H1 (cell line): ENCODE results near the gene CAMTA1.

Source experiments
- EP300 ChIP-seq, 2 experiments: IDR thresholded peaks; 1 replicate in 1 of 2; 2 replicates in 1 of 2; pipeline ENCODE4 v1.6.1; 2011 to 2012; ENCODE audit warnings: low read depth in 2 of 2, low read length in 2 of 2, mild to moderate bottlenecking in 2 of 2, borderline replicate concordance in 1 of 2, inconsistent platforms in 1 of 2, moderate library complexity in 1 of 2
- KDM5A ChIP-seq: fragments of 200-600 bp; IDR thresholded peaks from 2 replicates; pipeline ENCODE4 v1.7.1; 2012; ENCODE audit warnings: mild to moderate bottlenecking, low read length, inconsistent platforms, mixed read lengths
- POLR2AphosphoS5 ChIP-seq: IDR thresholded peaks from 2 replicates; pipeline ENCODE4 v1.6.1; 2011; ENCODE audit warnings: low read depth, low read length
- SIN3A ChIP-seq, 2 experiments: IDR thresholded peaks in 1 of 2; conservative IDR thresholded peaks in 1 of 2; 2 replicates each; pipeline ENCODE4 v1.6.1; 2011 to 2012; ENCODE audit warnings: low read length in 2 of 2, improper control_type of control experiment in 1 of 2, low read depth in 1 of 2, mild to moderate bottlenecking in 1 of 2
- TCF12 ChIP-seq: IDR thresholded peaks from 2 replicates; pipeline ENCODE4 v1.6.1; 2011; ENCODE audit warnings: low read depth, mild to moderate bottlenecking, low read length
- TF ChIP-seq, protein P1 (sequence below), 3 experiments: IDR thresholded peaks; 1 replicate in 2 of 3; 2 replicates in 1 of 3; pipeline versions ENCODE4 v1.5.1 to v1.6.1; 2011; ENCODE audit warnings: low read length in 3 of 3, mild to moderate bottlenecking in 3 of 3, inconsistent platforms in 2 of 3, low read depth in 1 of 3, moderate library complexity in 1 of 3; ENCODE audit not compliant: insufficient read depth in 1 of 3; ENCODE audit errors: control extremely low read depth in 1 of 3

DNA sequence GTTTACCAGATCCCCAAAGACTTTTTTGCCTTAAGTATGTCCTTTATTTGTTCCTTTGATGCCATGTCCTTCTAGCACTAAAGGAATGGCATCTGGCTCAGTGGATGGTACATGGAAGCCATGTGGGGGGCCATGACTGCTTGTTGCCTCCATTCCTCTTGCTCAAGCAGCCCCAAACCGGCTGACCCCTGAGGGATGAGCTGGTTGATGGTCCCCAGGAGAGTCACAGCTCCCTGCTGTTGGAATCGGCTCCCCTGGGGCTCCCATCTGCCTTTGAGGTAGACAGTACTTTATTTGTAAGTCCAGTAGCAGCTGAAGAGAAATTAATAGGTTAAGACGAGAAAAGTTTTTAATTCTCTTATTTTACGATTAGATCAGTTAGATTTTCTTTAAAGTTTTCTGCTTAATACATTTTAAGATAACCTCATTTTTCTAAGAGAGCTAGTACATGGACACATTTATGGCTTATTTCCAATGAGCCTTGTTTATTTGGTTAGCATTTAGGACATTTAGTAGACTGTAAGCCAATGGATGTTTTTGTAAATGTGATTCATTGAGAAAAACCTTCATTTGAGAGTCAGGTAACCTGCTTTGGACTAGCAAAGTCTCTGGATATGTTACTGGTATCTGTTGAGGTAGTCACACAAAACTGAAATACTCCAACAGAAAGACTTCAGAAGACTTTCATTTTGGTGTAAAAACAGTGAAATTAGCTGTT is 88.2 kb downstream of the CAMTA1 start:
- TF ChIP-seq, protein P1, sequence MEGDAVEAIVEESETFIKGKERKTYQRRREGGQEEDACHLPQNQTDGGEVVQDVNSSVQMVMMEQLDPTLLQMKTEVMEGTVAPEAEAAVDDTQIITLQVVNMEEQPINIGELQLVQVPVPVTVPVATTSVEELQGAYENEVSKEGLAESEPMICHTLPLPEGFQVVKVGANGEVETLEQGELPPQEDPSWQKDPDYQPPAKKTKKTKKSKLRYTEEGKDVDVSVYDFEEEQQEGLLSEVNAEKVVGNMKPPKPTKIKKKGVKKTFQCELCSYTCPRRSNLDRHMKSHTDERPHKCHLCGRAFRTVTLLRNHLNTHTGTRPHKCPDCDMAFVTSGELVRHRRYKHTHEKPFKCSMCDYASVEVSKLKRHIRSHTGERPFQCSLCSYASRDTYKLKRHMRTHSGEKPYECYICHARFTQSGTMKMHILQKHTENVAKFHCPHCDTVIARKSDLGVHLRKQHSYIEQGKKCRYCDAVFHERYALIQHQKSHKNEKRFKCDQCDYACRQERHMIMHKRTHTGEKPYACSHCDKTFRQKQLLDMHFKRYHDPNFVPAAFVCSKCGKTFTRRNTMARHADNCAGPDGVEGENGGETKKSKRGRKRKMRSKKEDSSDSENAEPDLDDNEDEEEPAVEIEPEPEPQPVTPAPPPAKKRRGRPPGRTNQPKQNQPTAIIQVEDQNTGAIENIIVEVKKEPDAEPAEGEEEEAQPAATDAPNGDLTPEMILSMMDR (IDR thresholded peaks at IDR 0.05; ENCODE audit: control extremely low read depth in 1 of 3, insufficient read depth in 1 of 3, low read depth in 1 of 3, low read length in 3 of 3): no peak
- TF ChIP-seq TCF12 (no peak), POLR2AphosphoS5 (no peak), SIN3A (conservative IDR thresholded peaks at IDR 0.05 in 1 of 2, IDR thresholded peaks at IDR 0.05 in 1 of 2; ENCODE audit: low read depth in 1 of 2, low read length in 2 of 2) (no peak), EP300 (IDR thresholded peaks at IDR 0.05; ENCODE audit: borderline replicate concordance in 1 of 2, low read depth in 2 of 2, low read length in 2 of 2) (no peak), KDM5A (no peak)
